ENCODE data around the gene MAMDC4.
"Not testable (repeated sequence)": the region's sequence is repeated elsewhere in the genome, so short reads cannot be mapped to it uniquely, and the experiment has no call there.

MAMDC4 gene

DNA sequence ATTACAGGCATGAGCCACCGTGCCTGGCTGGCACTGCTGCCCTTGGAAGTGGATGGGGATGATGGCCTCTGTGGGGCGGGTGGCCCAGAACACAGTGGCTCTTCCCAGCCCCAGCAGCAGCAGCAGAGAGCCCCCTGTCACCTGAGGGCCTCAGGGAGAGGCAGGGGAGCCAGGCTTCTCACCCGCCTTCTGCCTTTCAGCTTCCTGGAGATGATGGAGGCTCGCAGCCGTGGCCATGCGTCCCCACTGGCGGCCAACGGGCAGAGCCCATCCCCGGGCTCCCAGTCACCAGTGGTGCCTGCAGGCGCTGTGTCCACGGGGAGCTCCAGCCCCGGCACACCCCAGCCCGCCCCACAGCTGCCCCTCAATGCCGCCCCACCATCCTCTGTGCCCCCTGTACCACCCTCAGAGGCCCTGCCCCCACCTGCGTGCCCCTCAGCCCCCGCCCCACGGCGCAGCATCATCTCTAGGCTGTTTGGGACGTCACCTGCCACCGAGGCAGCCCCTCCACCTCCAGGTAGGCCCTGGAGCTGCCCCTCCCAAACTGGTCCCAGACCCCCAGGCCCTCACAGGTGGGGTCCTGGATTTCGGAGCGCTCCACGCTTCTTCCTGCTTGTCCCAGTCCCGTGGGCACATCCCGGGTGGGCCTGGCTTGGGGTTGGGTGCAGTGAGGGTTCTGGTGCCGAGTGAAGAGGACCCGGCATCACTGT lies 14.8 kb upstream of the MAMDC4 start:
- no peak overlapping the region for H3K9ac ChIP-seq
- H3K9me3 ChIP-seq (ENCODE audit: control insufficient read depth, low read length) = no peaks in the 10 kb centered on the region
- no peaks in the 10 kb centered on the region for H3K79me2 ChIP-seq
- H3K4me3 ChIP-seq (ENCODE audit: low read depth, low read length) = no peak overlapping the region
- no peaks in the 10 kb centered on the region for H3K27me3 ChIP-seq (ENCODE audit: control insufficient read depth, insufficient read depth, low read length)
- H3K4me2 ChIP-seq (ENCODE audit: low read length) = no peak overlapping the region
- peaks cover 2% of the 10 kb centered on the region for H3K4me1 ChIP-seq
- TF ChIP-seq, protein P1, sequence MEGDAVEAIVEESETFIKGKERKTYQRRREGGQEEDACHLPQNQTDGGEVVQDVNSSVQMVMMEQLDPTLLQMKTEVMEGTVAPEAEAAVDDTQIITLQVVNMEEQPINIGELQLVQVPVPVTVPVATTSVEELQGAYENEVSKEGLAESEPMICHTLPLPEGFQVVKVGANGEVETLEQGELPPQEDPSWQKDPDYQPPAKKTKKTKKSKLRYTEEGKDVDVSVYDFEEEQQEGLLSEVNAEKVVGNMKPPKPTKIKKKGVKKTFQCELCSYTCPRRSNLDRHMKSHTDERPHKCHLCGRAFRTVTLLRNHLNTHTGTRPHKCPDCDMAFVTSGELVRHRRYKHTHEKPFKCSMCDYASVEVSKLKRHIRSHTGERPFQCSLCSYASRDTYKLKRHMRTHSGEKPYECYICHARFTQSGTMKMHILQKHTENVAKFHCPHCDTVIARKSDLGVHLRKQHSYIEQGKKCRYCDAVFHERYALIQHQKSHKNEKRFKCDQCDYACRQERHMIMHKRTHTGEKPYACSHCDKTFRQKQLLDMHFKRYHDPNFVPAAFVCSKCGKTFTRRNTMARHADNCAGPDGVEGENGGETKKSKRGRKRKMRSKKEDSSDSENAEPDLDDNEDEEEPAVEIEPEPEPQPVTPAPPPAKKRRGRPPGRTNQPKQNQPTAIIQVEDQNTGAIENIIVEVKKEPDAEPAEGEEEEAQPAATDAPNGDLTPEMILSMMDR (IDR thresholded peaks at IDR 0.05) = no peak
- H2AFZ ChIP-seq = no peak overlapping the region
- H3K36me3 ChIP-seq (ENCODE audit: control insufficient read depth, insufficient read depth, low read length) = no peaks in the 10 kb centered on the region
- H3K27ac ChIP-seq = no peak overlapping the region

DNA sequence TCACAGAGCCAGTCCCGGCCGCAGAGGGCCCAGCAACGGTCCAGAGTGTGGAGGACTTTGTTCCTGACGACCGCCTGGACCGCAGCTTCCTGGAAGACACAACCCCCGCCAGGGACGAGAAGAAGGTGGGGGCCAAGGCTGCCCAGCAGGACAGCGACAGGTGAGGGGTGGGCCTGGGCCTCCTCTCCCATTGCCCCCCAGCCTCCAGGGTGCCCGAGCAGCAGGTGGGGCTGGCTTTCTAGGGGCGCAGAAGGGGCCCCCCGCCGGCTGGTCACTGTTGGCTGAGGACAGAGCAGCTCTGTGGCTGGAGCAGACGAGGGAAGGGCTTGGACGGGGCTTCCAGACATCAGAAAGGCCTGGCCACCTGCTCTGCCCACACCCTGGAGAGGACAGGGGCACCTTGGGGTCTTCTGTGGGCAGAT lies 14.3 kb upstream of the MAMDC4 start:
- H3K4me2 ChIP-seq (ENCODE audit: low read length); H3K36me3 ChIP-seq (ENCODE audit: control insufficient read depth, insufficient read depth, low read length); H3K4me1 ChIP-seq; H3K27me3 ChIP-seq (ENCODE audit: control insufficient read depth, insufficient read depth, low read length); H3K27ac ChIP-seq; H3K9me3 ChIP-seq (ENCODE audit: control insufficient read depth, low read length); H2AFZ ChIP-seq; H3K79me2 ChIP-seq; H3K9ac ChIP-seq; H3K4me3 ChIP-seq (ENCODE audit: low read depth, low read length): not testable (repeated sequence)

GRCh38 chr9:136838314-136839228 lies 13.6 kb upstream of the MAMDC4 start:
- no peaks in the 10 kb centered on the region for H3K27me3 ChIP-seq (ENCODE audit: control insufficient read depth, insufficient read depth, low read length)
- TF ChIP-seq, protein P1 (IDR thresholded peaks at IDR 0.05) = no peak
- no peaks in the 10 kb centered on the region for H3K36me3 ChIP-seq (ENCODE audit: control insufficient read depth, insufficient read depth, low read length)
- no peak overlapping the region for H3K4me3 ChIP-seq (ENCODE audit: low read depth, low read length)
- H3K4me1 ChIP-seq = peaks cover 2% of the 10 kb centered on the region
- no peak overlapping the region for H3K9ac ChIP-seq
- H2AFZ ChIP-seq = no peak overlapping the region
- H3K4me2 ChIP-seq (ENCODE audit: low read length) = no peak overlapping the region
- no peaks in the 10 kb centered on the region for H3K79me2 ChIP-seq
- no peak overlapping the region for H3K27ac ChIP-seq
- H3K9me3 ChIP-seq (ENCODE audit: control insufficient read depth, low read length) = no peaks in the 10 kb centered on the region

DNA sequence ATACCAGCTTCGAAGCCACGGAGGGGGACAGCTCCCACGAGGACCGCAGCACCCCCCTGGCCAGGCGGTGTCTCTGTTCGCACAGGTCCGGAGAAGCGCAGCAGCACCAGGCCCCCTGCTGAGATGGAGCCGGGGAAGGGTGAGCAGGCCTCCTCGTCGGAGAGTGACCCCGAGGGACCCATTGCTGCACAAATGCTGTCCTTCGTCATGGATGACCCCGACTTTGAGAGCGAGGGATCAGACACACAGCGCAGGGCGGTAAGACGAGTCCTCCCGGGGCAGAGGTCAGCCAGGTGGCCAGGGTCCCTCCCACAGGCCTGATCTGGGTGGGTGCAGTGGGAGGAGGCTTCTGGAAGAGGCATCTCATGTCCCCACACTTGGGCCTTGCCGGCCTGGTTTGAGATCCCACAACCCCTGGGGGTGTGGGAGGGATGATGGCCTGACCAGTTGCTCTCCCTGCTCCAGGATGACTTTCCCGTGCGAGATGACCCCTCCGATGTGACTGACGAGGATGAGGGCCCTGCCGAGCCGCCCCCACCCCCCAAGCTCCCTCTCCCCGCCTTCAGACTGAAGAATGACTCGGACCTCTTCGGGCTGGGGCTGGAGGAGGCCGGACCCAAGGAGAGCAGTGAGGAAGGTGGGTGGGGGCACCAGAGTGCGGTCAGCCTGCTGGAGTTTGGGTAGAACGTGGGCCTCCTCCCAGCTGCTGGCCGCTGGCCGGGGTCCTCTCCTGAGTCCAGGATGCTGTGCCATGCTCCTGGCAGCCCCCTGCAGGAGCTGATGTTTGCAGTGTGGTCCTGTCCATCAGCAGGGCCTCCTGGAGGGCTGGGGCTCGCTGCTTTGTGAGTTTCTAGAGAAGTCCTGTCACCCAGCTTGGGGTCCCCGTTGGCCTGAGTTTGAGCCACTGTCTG lies 12.7 kb upstream of the MAMDC4 start:
- Histone ChIP-seq H3K36me3 (ENCODE audit: control insufficient read depth, insufficient read depth, low read length) (no peaks in the 10 kb centered on the region), H3K4me2 (ENCODE audit: low read length) (no peak overlapping the region), H3K9me3 (ENCODE audit: control insufficient read depth, low read length) (no peaks in the 10 kb centered on the region), H2AFZ (no peak overlapping the region), H3K27me3 (ENCODE audit: control insufficient read depth, insufficient read depth, low read length) (no peaks in the 10 kb centered on the region), H3K4me1 (peaks cover 2% of the 10 kb centered on the region), H3K27ac (no peak overlapping the region), H3K9ac (no peak overlapping the region), H3K4me3 (ENCODE audit: low read depth, low read length) (no peak overlapping the region), H3K79me2 (no peaks in the 10 kb centered on the region)
- TF ChIP-seq, protein P1 (IDR thresholded peaks at IDR 0.05) = no peak

Data from parathyroid adenoma (tissue), 2 donors.